Astrocyte of the spinal cord (primary cell): Measurements from ENCODE around the gene VNN1.
A peak's percentile ranks its signal among the peaks of the same experiment; 100 is the strongest.
"Not testable (repeated sequence)": the region's sequence is repeated elsewhere in the genome, so short reads cannot be mapped to it uniquely, and the experiment has no call there.

Source experiments
- DNase-seq: peaks from one replicate; pipeline ENCODE4 v3.0.0; 2011; ENCODE audit warnings: low read depth, low spot score
- H3K4me3 ChIP-seq: 2 replicates; pipeline ENCODE4 v1.5.1; 2011; ENCODE audit warnings: low read depth, mild to moderate bottlenecking, low read length, moderate library complexity
- in situ Hi-C: cut with HindIII; loops from 2 replicates; pipeline ENCODE4 v1.10.0; 2017; ENCODE audit warnings: low sequenced_read_pairs
- TF ChIP-seq, protein P1 (sequence below): IDR thresholded peaks from 2 replicates; pipeline ENCODE4 v1.5.1; 2012; ENCODE audit warnings: low read depth, mild to moderate bottlenecking, low read length, inconsistent platforms

The VNN1 gene

DNA sequence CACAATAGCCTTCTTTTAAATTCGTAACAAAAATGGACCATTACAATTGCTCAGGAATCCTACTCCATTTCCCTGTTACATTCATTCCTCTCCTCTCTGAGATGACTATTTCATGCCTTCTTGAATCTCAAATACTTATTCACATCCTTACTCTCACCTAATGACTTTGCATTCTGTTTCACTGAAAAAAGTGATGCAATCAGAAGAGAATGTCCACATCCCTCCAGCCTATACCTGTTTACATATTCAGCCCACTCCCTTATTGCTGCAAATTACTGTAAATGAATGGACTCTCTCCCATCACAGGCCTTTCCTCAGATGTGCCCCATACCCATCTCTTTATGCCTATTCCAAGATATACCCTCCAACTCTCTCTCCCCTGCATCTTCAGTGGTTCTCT is 63.4 kb downstream of the VNN1 start:
- H3K4me3 ChIP-seq, result no peak overlapping the region
- in situ Hi-C loops, result no loop called here
- DNase-seq, result no peak
- TF ChIP-seq, protein P1, sequence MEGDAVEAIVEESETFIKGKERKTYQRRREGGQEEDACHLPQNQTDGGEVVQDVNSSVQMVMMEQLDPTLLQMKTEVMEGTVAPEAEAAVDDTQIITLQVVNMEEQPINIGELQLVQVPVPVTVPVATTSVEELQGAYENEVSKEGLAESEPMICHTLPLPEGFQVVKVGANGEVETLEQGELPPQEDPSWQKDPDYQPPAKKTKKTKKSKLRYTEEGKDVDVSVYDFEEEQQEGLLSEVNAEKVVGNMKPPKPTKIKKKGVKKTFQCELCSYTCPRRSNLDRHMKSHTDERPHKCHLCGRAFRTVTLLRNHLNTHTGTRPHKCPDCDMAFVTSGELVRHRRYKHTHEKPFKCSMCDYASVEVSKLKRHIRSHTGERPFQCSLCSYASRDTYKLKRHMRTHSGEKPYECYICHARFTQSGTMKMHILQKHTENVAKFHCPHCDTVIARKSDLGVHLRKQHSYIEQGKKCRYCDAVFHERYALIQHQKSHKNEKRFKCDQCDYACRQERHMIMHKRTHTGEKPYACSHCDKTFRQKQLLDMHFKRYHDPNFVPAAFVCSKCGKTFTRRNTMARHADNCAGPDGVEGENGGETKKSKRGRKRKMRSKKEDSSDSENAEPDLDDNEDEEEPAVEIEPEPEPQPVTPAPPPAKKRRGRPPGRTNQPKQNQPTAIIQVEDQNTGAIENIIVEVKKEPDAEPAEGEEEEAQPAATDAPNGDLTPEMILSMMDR, result no peak

DNA sequence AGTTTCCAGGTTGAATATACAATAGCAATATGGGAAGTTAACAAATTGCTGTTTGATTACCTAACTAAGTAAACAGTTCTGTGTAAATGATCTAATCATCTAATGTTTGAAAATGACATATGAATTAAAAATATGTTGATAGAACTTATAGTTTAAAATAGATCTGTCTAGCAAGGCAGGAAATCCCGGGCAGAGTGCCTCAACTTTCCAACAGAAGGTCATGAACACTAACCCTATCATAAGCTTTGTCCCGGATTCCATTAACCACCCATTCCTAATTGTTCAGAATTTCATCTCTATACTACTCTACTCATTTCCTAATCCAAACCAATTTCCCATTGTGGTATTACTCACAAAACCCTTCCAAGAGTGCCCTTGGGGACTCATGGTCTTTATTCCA is 65.0 kb downstream of the VNN1 start:
- in situ Hi-C loops, result no loop called here
- H3K4me3 ChIP-seq, result no peak overlapping the region
- DNase-seq, result no peak
- TF ChIP-seq, protein P1, result no peak

DNA sequence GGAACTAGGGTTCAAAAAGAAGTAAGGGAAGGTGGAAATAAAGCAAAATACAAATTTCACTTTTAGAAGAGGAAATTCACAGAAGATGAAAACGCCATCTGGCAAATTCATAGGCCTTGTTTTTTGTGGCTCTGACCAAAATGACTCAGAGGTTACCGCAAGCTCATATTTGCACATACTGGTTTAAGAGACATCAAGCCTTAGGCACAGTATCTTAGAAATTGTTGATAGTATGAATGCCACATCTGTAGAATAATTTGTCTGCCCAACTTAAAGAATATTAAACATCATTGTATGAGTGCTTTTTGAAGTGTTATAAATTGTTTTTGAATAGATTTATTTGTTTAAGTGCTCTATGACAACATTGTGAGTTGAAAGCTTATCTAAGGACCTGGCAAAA is 65.5 kb downstream of the VNN1 start:
- in situ Hi-C loops, result no loop called here
- TF ChIP-seq, protein P1, result no peak

DNA sequence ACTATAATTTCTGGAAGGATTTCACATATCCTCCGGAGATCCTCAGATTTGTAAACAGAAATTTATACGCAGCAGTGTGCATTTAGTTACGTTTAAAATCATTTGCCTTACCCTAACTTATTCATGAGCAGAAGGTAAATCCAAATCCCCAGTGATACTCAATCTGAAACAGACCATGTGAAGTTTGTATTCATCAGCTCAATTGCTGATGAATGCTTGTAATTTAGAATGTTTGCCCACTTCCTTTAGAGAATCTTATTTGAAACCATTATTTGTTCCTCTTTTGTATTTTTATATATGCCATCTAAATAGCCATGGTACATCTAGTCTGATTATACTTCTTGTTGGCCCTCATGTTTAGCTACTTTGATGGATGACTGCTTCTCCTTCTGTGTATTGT is 70.3 kb downstream of the VNN1 start:
- in situ Hi-C loops, result no loop called here
- no peak for DNase-seq
- no peak overlapping the region for H3K4me3 ChIP-seq
- TF ChIP-seq, protein P1, result no peak

More for the DNA sequence above, 65.5 kb downstream of the VNN1 start:
- H3K4me3 ChIP-seq, result no peak overlapping the region
- peak; percentile 77 for DNase-seq

DNA sequence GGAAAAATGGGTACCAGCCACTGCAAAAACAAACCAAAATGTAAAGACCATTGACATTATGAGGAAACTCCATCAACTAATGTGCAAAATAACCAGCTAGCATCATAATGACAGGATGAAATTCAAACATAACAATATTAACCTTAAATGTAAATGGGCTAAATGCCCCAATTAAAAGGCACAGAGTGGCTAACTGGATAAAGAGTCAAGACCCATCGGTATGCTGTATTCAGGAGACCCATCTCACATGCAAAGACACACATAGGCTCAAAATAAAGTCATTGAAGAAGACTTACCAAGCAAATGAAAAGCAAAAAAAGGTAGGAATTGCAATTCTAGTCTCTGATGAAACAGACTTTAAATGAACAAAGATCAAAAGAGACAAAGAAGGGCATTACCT is 76.7 kb downstream of the VNN1 start:
- H3K4me3 ChIP-seq, in situ Hi-C loops, DNase-seq: not testable (repeated sequence)

DNA sequence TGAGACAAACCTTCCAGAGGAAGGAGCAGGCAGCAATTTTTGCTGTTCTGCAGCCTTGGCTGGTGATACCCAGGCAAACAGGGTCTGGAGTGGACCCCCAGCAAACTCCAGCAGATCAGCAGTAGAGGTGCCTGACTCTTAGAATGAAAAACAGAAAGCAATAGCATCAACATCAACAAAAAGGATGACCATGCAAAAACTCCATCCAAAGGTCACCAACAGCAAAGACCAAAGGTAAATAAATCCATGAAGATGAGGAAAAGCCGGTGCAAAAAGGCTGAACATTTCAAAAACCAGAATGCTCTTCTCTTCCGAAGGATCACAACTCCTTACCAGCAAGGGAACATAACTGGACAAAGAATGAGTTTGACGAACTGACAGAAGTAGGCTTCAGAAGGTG is 77.9 kb downstream of the VNN1 start:
- DNase-seq, in situ Hi-C loops, H3K4me3 ChIP-seq: not testable (repeated sequence)

DNA sequence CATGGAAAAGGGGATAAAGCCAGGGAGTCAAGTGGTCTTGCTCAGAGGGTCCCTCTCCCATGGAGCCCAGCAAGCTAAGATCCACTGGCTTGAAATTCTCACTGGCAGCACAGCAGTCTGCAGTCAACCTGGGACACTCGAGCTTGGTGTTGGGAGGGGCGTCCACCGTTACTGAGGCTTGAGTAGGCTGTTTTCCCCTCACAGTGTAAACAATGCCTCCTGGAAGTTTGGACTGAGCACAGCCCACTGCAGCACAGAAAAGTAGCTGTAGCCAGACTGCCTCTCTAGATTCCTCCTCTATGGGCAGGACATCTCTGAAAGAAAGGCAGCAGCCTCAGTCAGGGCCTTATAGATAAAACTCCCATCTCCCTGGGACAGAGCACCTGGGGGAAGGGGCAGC is 78.6 kb downstream of the VNN1 start:
- in situ Hi-C loops, DNase-seq, H3K4me3 ChIP-seq: not testable (repeated sequence)

DNA sequence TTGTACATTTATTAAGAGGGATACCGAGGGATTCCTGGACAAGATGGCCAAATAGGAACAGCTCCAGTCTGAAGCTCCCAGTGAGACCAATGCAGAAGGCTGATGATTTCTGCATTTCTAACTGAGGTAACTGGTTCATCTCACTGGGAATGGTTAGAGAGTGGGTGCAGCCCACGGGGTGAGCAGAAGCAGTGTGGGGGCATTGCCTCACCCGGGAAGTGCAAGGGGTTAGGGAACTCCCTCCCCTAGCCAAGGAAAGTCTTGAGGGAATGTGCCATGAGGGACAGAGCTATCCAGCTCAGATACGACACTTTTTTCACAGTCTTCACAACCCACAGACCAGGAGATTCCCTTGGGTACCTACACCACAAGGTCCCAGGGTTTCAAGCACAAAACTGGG is 79.1 kb downstream of the VNN1 start:
- TF ChIP-seq, protein P1, result no peak
- no peak overlapping the region for H3K4me3 ChIP-seq
- in situ Hi-C loops, result no loop called here
- DNase-seq, result no peak

DNA sequence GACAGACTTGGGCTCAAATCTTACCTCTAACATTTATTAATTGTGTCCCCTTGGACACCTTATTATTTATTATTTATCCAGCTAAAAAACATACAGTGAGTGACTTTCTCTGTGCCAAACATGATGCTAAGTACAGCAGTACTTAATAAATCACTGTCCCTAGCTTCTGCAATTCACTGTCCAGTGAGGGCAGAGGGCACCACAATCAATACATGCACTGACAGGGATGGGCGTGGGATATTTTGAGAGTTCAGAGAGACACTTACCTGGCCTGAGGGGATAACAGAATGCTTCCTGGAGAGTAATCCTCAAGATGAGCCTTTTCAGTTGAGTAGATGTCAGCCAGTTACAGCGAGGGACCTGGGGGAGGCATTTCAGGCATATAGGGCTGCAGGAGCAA is 80.5 kb downstream of the VNN1 start:
- in situ Hi-C loops, result no loop called here

More for the DNA sequence above, 80.5 kb downstream of the VNN1 start:
- TF ChIP-seq, protein P1, result no peak
- DNase-seq, result no peak
- H3K4me3 ChIP-seq, result no peak overlapping the region
